ENCODE results near the gene KRTAP4-16. TPM values are rescaled to one million over a fixed set of nuclear protein-coding genes. Genes with fewer than 3 reads are reported as not detected.

The KRTAP4-16 gene
- total and polyA plus RNA-seq, 2 donors (not counting 3 experiments of a cell fraction or from before 2014, with no cell fraction given) = not detected

- Histone ChIP-seq H3K9me1 (replicated peaks; ENCODE audit: control insufficient read depth, extremely low read depth, insufficient read depth, low read length) (no peaks in the 10 kb centered on the region), H3K4me3 (replicated peaks in 1 of 3; ENCODE audit: insufficient read depth in 1 of 3, low read depth in 1 of 3, low read length in 3 of 3) (no peak overlapping the region), H3K4me2 (ENCODE audit: insufficient read depth, low read length) (no peak overlapping the region), H4K20me1 (replicated peaks; ENCODE audit: control insufficient read depth, extremely low read depth, insufficient read depth, low read length) (no peaks in the 10 kb centered on the region), H3K4me1 (ENCODE audit: control insufficient read depth, extremely low read depth, insufficient read depth, low read length) (no peaks in the 10 kb centered on the region), H3K27me3 (ENCODE audit: control insufficient read depth in 2 of 2, insufficient read depth in 2 of 2, low read length in 2 of 2) (no peaks in the 10 kb centered on the region), H3K27ac (ENCODE audit: insufficient read depth, low read depth, low read length) (no peak overlapping the region), H3K9me3 (replicated peaks; ENCODE audit: control insufficient read depth, insufficient read depth, low read length) (no peaks in the 10 kb centered on the region), H3K9ac (replicated peaks; ENCODE audit: extremely low read depth, insufficient read depth, low read length) (no peak overlapping the region), H2AFZ (ENCODE audit: low read depth, low read length) (no peak overlapping the region), H3K36me3 (ENCODE audit: control insufficient read depth in 2 of 2, extremely low read depth in 1 of 2, insufficient read depth in 2 of 2, low read length in 2 of 2) (no peaks in the 10 kb centered on the region), H3K79me2 (ENCODE audit: control insufficient read depth, insufficient read depth, low read length) (no peaks in the 10 kb centered on the region)
- no peak for TF ChIP-seq POLR2AphosphoS5 (IDR thresholded peaks at IDR 0.05; ENCODE audit: insufficient read depth, low read depth, low read length)
- TF ChIP-seq FOS (IDR thresholded peaks at IDR 0.05; ENCODE audit: borderline replicate concordance, insufficient read depth, low read length) = no peak
- no peak for TF ChIP-seq CTCF (IDR thresholded peaks at IDR 0.05; ENCODE audit: extremely low read depth in 1 of 2, insufficient read depth in 1 of 2, low read depth in 1 of 2, low read length in 2 of 2)
- no peak for TF ChIP-seq JUN (IDR thresholded peaks at IDR 0.05; ENCODE audit: borderline replicate concordance, insufficient read depth, insufficient read length, low read depth)
- TF ChIP-seq MYC (IDR thresholded peaks at IDR 0.05; ENCODE audit: low read depth, low read length) = no peak
- no peak for TF ChIP-seq GATA2 (IDR thresholded peaks at IDR 0.05; ENCODE audit: insufficient read depth, insufficient read length, low read depth, low read length)
- no peak for TF ChIP-seq EZH2 (IDR thresholded peaks at IDR 0.05; ENCODE audit: borderline replicate concordance, low read depth, low read length, severe bottlenecking)
- no peak for TF ChIP-seq POLR2A (IDR thresholded peaks at IDR 0.05; ENCODE audit: low read depth, low read length)
- no TSS peak for BruUV-seq (replicated peaks)
- intact Hi-C loops (cut with micrococcal nuclease) = no loop called here
- DNase-seq (ENCODE audit: low read depth, low spot score) (no peak), FAIRE-seq (no peak)
- ChIA-PET CTCF (no interaction called here), POLR2A (no interaction called here)
- dilution Hi-C loops (cut with MboI; ENCODE audit: extremely low pct_ligation_motif_present, low sequenced_read_pairs) = no loop called here
Measured at GRCh38 chr17:41071606-41072360, 30.2 kb downstream of the KRTAP4-16 start.
